Measurements from ENCODE around the gene MTOR. TPM values are rescaled to one million over a fixed set of nuclear protein-coding genes. Genes with fewer than 3 reads are reported as not detected.
"Not testable (repeated sequence)": the region's sequence is repeated elsewhere in the genome, so short reads cannot be mapped to it uniquely, and the experiment has no call there.

MTOR gene
- total RNA-seq, 2 donors from 2014 or later: 32.6 to 38.3 TPM

GRCh38 chr1:11078631-11079030 lies 183.7 kb downstream of the MTOR start:
- H3K4me3 Mint-ChIP-seq: no peak overlapping the region
- H3K27ac Mint-ChIP-seq: no peak overlapping the region
- ATAC-seq (replicated peaks in 1 of 2): no peak
- peaks cover 8% of the 10 kb centered on the region for H3K4me1 Mint-ChIP-seq (ENCODE audit: low read depth)
- peaks cover 8 to 27% of the 10 kb centered on the region in 2 donors for H3K36me3 Mint-ChIP-seq (ENCODE audit: insufficient read depth in 2 of 2)
- H3K27me3 Mint-ChIP-seq (ENCODE audit: low read depth): no peaks in the 10 kb centered on the region
- no peaks in the 10 kb centered on the region for H3K9me3 Mint-ChIP-seq
- no peak for DNase-seq

GRCh38 chr1:11073398-11073797 lies 189.0 kb downstream of the MTOR start:
- ATAC-seq (replicated peaks in 1 of 2): peak; percentile 67 to 84
- not testable (repeated sequence) for H3K27me3 Mint-ChIP-seq (ENCODE audit: low read depth); DNase-seq; H3K4me3 Mint-ChIP-seq; H3K9me3 Mint-ChIP-seq
- peak overlapping the region; percentile 28 for H3K27ac Mint-ChIP-seq
- H3K36me3 Mint-ChIP-seq (ENCODE audit: insufficient read depth in 2 of 2): peaks cover 6 to 24% of the 10 kb centered on the region in 2 donors
- peaks cover 10% of the 10 kb centered on the region for H3K4me1 Mint-ChIP-seq (ENCODE audit: low read depth)

DNA sequence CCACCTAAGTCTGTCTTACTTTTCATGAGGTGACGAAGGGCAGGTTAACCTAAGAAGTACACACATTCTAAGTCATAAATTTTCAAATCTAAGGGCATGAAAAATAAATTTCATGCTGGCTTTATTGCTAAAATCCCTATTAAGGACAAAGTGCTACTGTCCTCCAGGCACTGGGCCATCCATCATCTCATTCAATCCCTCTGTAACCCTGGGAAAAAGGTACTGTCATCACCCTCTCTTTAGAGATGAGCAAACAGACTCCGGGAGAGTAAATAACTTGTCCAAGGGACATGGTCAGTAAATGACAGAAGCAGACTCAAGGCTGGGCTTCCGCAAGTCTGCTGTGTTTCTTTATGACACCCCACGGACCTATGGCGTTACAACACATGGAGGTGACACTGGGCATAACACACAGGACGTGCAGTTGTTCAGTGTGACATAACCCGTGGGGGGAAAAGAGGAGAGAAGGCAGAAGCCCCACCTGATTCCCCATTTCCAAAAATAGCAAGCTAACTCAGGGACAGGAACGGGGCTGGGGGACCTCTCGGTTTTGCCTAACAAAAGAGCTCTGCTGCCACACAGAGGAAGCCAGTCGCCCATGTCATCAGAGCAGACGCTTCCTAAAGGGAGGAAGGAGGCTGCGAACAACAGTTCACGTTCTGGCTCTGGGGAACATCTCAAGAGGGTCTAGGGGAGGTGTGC lies 190.0 kb downstream of the MTOR start:
- Mint-ChIP-seq H3K36me3 (ENCODE audit: insufficient read depth in 2 of 2) (peaks cover 6 to 21% of the 10 kb centered on the region in 2 donors), H3K27me3 (ENCODE audit: low read depth) (no peaks in the 10 kb centered on the region), H3K9me3 (no peaks in the 10 kb centered on the region), H3K4me1 (ENCODE audit: low read depth) (peaks cover 10% of the 10 kb centered on the region), H3K4me3 (no peak overlapping the region), H3K27ac (no peak overlapping the region)
- no peak for DNase-seq
- ATAC-seq (replicated peaks in 1 of 2): no peak

- peak overlapping the region; percentile 8 for H3K27ac Mint-ChIP-seq
- ATAC-seq (replicated peaks in 1 of 2) (no peak), DNase-seq (no peak)
- H3K4me1 Mint-ChIP-seq (ENCODE audit: low read depth): peaks cover 10% of the 10 kb centered on the region
- no peak overlapping the region for H3K4me3 Mint-ChIP-seq
- H3K36me3 Mint-ChIP-seq (ENCODE audit: insufficient read depth in 2 of 2): peaks cover 6 to 25% of the 10 kb centered on the region in 2 donors
- no peaks in the 10 kb centered on the region for H3K9me3 Mint-ChIP-seq
- no peaks in the 10 kb centered on the region for H3K27me3 Mint-ChIP-seq (ENCODE audit: low read depth)
Observed at GRCh38 chr1:11071463-11072215, 190.7 kb downstream of the MTOR start.

- peaks cover 10% of the 10 kb centered on the region for H3K4me1 Mint-ChIP-seq (ENCODE audit: low read depth)
- no peak overlapping the region for H3K27ac Mint-ChIP-seq
- ATAC-seq (replicated peaks in 1 of 2) (no peak), DNase-seq (no peak)
- no peaks in the 10 kb centered on the region for H3K9me3 Mint-ChIP-seq
- no peaks in the 10 kb centered on the region for H3K27me3 Mint-ChIP-seq (ENCODE audit: low read depth)
- no peak overlapping the region for H3K4me3 Mint-ChIP-seq
- H3K36me3 Mint-ChIP-seq (ENCODE audit: insufficient read depth in 2 of 2): peaks cover 4 to 27% of the 10 kb centered on the region in 2 donors
Observed at GRCh38 chr1:11070876-11071275, 191.5 kb downstream of the MTOR start.

- ATAC-seq (replicated peaks in 1 of 2) (no peak), DNase-seq (no peak)
- H3K4me1 Mint-ChIP-seq (ENCODE audit: low read depth): peaks cover 5% of the 10 kb centered on the region
- H3K27me3 Mint-ChIP-seq (ENCODE audit: low read depth): no peaks in the 10 kb centered on the region
- H3K9me3 Mint-ChIP-seq: no peaks in the 10 kb centered on the region
- H3K36me3 Mint-ChIP-seq (ENCODE audit: insufficient read depth in 2 of 2): peaks cover 4 to 34% of the 10 kb centered on the region in 2 donors
- H3K4me3 Mint-ChIP-seq: no peak overlapping the region
- no peak overlapping the region for H3K27ac Mint-ChIP-seq
Observed at GRCh38 chr1:11068600-11069473, 193.5 kb downstream of the MTOR start.

DNA sequence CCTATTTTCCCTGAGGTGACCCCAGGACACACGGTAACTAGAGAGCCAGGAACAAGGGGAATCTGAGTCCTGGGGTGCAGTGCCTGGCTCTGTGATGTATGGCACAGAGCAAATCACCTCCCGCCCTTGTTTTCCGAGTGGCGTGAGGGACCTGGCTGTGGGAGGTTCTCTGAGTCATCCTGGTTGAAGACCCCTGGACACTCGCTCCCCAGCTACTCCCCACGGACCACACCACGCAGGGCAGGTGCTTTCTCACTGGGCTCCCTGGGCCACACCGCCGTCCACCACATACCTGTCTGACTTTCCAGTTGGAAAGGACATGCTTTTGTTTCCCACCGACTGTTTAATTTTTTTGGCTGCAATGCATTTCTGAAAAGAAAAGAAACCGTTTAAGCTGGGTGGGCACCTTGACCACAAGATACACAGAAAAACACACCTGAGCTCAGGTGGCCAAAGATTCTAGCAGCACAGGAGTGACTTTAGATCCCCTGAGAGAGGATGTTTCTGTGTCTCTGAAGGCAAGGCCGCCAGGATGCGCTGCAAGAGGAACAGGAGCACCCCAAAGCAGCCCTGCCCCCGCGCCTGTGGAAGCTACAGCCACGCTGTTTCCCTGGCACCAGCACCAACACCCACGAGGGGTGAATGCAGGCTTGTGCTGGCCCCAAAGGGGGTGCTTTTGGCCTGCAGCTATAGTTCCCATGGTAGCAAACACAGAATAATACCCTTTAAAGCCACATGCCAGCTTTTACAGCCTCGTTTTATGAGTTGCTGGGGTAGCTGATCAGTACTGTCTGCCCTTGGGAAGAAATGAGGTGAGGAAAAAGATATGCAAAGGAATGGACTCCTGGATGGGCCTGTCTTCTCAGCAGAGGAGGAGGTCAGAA lies 194.4 kb downstream of the MTOR start:
- no peak for ATAC-seq (replicated peaks in 1 of 2)
- H3K27me3 Mint-ChIP-seq (ENCODE audit: low read depth): no peaks in the 10 kb centered on the region
- H3K4me1 Mint-ChIP-seq (ENCODE audit: low read depth): peaks cover 9% of the 10 kb centered on the region
- H3K36me3 Mint-ChIP-seq (ENCODE audit: insufficient read depth in 2 of 2): peaks cover 4 to 32% of the 10 kb centered on the region in 2 donors
- no peak overlapping the region for H3K27ac Mint-ChIP-seq
- H3K9me3 Mint-ChIP-seq: no peaks in the 10 kb centered on the region
- DNase-seq: no peak
- no peak overlapping the region for H3K4me3 Mint-ChIP-seq

DNA sequence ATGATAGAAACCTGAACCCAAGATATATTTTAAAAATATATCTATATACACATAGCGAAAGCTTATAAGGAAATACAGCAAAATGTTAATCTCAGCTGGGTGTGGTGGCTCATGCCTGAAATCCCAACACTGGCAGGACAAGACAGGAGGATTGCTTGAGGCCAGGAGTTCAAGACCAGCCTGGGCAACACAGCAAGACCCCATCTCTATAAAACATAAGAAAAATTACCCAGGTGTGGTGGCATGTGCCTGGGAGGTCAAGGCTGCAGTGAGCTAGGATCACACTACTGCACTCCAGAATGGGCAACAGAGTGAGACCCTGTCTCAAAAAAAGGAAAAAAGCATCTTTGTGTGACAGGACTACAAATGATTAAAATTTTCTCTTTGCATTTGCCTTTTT lies 196.6 kb downstream of the MTOR start:
- ATAC-seq (replicated peaks in 1 of 2): no peak
- no peak overlapping the region for H3K27ac Mint-ChIP-seq

GRCh38 chr1:11064942-11065341 lies 197.4 kb downstream of the MTOR start:
- Mint-ChIP-seq H3K9me3 (no peaks in the 10 kb centered on the region), H3K27ac (no peak overlapping the region)

More for the DNA sequence above, 196.6 kb downstream of the MTOR start:
- peaks cover 4 to 24% of the 10 kb centered on the region in 2 donors for H3K36me3 Mint-ChIP-seq (ENCODE audit: insufficient read depth in 2 of 2)
- DNase-seq: no peak
- H3K4me3 Mint-ChIP-seq: no peak overlapping the region
- no peaks in the 10 kb centered on the region for H3K27me3 Mint-ChIP-seq (ENCODE audit: low read depth)
- peaks cover 31% of the 10 kb centered on the region for H3K4me1 Mint-ChIP-seq (ENCODE audit: low read depth)
- no peaks in the 10 kb centered on the region for H3K9me3 Mint-ChIP-seq

DNA sequence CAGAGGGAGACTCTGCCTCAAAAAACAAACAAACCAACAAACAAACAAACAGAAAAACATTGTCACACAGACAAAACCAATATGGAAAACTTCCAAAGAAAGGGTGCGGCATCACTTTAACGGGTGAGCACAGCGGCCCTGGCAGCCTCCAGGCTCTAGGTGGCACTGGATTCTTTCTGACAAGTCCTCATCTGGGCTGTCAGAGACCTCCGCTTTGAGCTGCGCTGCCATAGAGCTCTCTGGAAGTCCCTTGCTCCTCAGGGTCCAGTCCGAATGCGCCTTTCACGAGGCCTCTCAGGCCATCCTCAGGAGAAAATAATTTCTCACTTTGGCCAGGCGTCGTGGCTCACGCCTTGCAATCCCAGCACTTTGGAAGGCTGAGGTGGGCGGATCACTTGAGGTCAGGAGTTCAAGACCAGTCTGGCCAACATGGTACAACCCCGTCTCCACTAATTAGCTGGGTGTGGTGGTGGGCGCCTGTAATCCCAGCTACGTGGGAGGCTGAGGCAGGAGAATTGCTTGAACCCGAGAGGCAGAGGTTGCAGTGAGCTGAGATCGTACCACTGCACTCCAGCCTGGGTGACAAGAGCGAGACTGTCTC lies 198.3 kb downstream of the MTOR start:
- not testable (repeated sequence) for H3K27ac Mint-ChIP-seq; ATAC-seq (replicated peaks in 1 of 2); H3K27me3 Mint-ChIP-seq (ENCODE audit: low read depth); H3K9me3 Mint-ChIP-seq; DNase-seq; H3K4me3 Mint-ChIP-seq
- Mint-ChIP-seq H3K36me3 (ENCODE audit: insufficient read depth in 2 of 2) (peaks cover 6 to 23% of the 10 kb centered on the region in 2 donors), H3K4me1 (ENCODE audit: low read depth) (peaks cover 39% of the 10 kb centered on the region)

More at GRCh38 chr1:11064942-11065341, 197.4 kb downstream of the MTOR start:
- Mint-ChIP-seq H3K4me1 (ENCODE audit: low read depth) (peaks cover 36% of the 10 kb centered on the region), H3K4me3 (no peak overlapping the region), H3K27me3 (ENCODE audit: low read depth) (no peaks in the 10 kb centered on the region), H3K36me3 (ENCODE audit: insufficient read depth in 2 of 2) (peaks cover 4 to 24% of the 10 kb centered on the region in 2 donors)
- no peak for DNase-seq
- ATAC-seq (replicated peaks in 1 of 2): no peak

- Mint-ChIP-seq H3K36me3 (ENCODE audit: insufficient read depth in 2 of 2) (peaks cover 6 to 25% of the 10 kb centered on the region in 2 donors), H3K27ac (peak overlapping the region; percentile 87), H3K4me1 (ENCODE audit: low read depth) (peaks cover 50% of the 10 kb centered on the region), H3K27me3 (ENCODE audit: low read depth) (no peaks in the 10 kb centered on the region), H3K4me3 (peak overlapping the region; percentile 59 to 72), H3K9me3 (no peaks in the 10 kb centered on the region)
- DNase-seq (peak; percentile 57 to 60), ATAC-seq (replicated peaks in 1 of 2) (peak; percentile 26 to 29)
Observed at GRCh38 chr1:11062965-11063401, 199.4 kb downstream of the MTOR start.

All from activated T-cell treated with anti-CD3 and anti-CD28 coated beads, Interleukin-2, amount 50 U/mL, for 72 hours (primary cell).